ENCODE data around the gene ZNF716. TPM values are rescaled to one million over a fixed set of nuclear protein-coding genes. Genes with fewer than 3 reads are reported as not detected.
"Not testable (repeated sequence)": the region's sequence is repeated elsewhere in the genome, so short reads cannot be mapped to it uniquely, and the experiment has no call there.

Gene ZNF716
- total RNA-seq (2014; rRNA removed; shearing (Covaris generic); ENCODE audit: low replicate concordance) = not detected in 2 replicates

DNA sequence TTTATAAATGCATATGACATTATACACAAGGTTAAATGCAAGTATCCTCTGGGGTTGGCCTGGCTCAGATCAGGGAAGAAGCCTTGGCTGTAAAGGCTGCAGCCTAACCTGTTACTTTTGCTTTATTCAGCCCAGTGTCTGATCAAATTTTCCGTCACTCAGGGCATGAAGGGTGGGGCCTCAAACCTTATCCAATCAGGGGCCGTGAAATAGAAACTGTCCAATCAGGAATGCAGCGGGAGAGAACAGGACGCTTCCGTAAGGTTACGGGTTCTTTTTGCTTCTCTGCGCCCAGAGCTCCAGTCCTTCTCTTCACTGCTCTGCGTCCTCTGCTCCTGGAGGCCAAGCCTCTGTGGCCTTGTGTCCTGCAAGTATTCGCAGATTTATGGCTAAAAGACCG lies at the start of gene ZNF716:
Gene ZNF716 (plus strand): TSS at position 274 of the 400 bp plus-strand sequence. CDS start 112 bp downstream, at position 386.
- H3K9me3 ChIP-seq (ENCODE audit: low read length) = peaks cover 6% of the 10 kb centered on the region; the same call in 1 of the 2 replicates
- no peak for DNase-seq
- no peak within 1 kb of the TSS for H3K4me3 ChIP-seq (ENCODE audit: low read length)
- H3K9me2 ChIP-seq (replicated peaks; ENCODE audit: insufficient read depth, low read length) = no peaks in the 10 kb centered on the region
- H3K27me3 ChIP-seq (ENCODE audit: low read length) = no peaks in the 10 kb centered on the region
- H3K4me2 ChIP-seq (ENCODE audit: low read depth, low read length, poor library complexity, severe bottlenecking) = no peak within 1 kb of the TSS
- H2AFZ ChIP-seq (ENCODE audit: low read length) = no peak within 1 kb of the TSS
- H3K36me3 ChIP-seq (ENCODE audit: insufficient read depth, low read length) = no peaks in the 10 kb centered on the region
- H3K27ac ChIP-seq (ENCODE audit: low read length) = no peak within 1 kb of the TSS
- no peaks in the 10 kb centered on the region for H3K4me1 ChIP-seq (ENCODE audit: low read length)
- H3K9ac ChIP-seq (ENCODE audit: low read length) = no peak within 1 kb of the TSS
- H3K79me2 ChIP-seq (ENCODE audit: low read length) = no peaks in the 10 kb centered on the region
- H4K20me1 ChIP-seq (ENCODE audit: insufficient read depth, low read depth, low read length) = no peaks in the 10 kb centered on the region

- DNase-seq = no peak
These were observed 49.3 kb upstream of the ZNF716 start for GRCh38 chr7:57400531-57401155.

GRCh38 chr7:57403051-57403450 lies 46.9 kb upstream of the ZNF716 start:
- H2AFZ ChIP-seq (ENCODE audit: low read length); H3K9me3 ChIP-seq (ENCODE audit: low read length); H3K9me2 ChIP-seq (replicated peaks; ENCODE audit: insufficient read depth, low read length); H3K4me1 ChIP-seq (ENCODE audit: low read length); H3K4me2 ChIP-seq (ENCODE audit: low read depth, low read length, poor library complexity, severe bottlenecking); H3K79me2 ChIP-seq (ENCODE audit: low read length); H3K4me3 ChIP-seq (ENCODE audit: low read length); H3K9ac ChIP-seq (ENCODE audit: low read length); H3K27me3 ChIP-seq (ENCODE audit: low read length); H4K20me1 ChIP-seq (ENCODE audit: insufficient read depth, low read depth, low read length); H3K36me3 ChIP-seq (ENCODE audit: insufficient read depth, low read length); DNase-seq; H3K27ac ChIP-seq (ENCODE audit: low read length): not testable (repeated sequence)

More at GRCh38 chr7:57400531-57401155, 49.3 kb upstream of the ZNF716 start:
- Histone ChIP-seq H3K4me2 (ENCODE audit: low read depth, low read length, poor library complexity, severe bottlenecking) (no peak overlapping the region), H3K36me3 (ENCODE audit: insufficient read depth, low read length) (no peaks in the 10 kb centered on the region), H3K27me3 (ENCODE audit: low read length) (no peaks in the 10 kb centered on the region), H3K27ac (ENCODE audit: low read length) (no peak overlapping the region), H3K9me3 (ENCODE audit: low read length) (no peaks in the 10 kb centered on the region; the same call in none of the 2 replicates), H3K4me3 (ENCODE audit: low read length) (no peak overlapping the region), H3K4me1 (ENCODE audit: low read length) (no peaks in the 10 kb centered on the region), H3K79me2 (ENCODE audit: low read length) (no peaks in the 10 kb centered on the region), H2AFZ (ENCODE audit: low read length) (no peak overlapping the region), H3K9me2 (replicated peaks; ENCODE audit: insufficient read depth, low read length) (no peaks in the 10 kb centered on the region), H3K9ac (ENCODE audit: low read length) (no peak overlapping the region), H4K20me1 (ENCODE audit: insufficient read depth, low read depth, low read length) (no peaks in the 10 kb centered on the region)

- no peaks in the 10 kb centered on the region; the same call in 1 of the 2 replicates for H3K9me3 ChIP-seq (ENCODE audit: low read length)
- no peaks in the 10 kb centered on the region for H3K79me2 ChIP-seq (ENCODE audit: low read length)
- no peaks in the 10 kb centered on the region for H3K9me2 ChIP-seq (replicated peaks; ENCODE audit: insufficient read depth, low read length)
- H3K36me3 ChIP-seq (ENCODE audit: insufficient read depth, low read length) = no peaks in the 10 kb centered on the region
- H3K4me3 ChIP-seq (ENCODE audit: low read length) = no peak overlapping the region
- no peak overlapping the region for H3K27ac ChIP-seq (ENCODE audit: low read length)
- no peak overlapping the region for H3K4me2 ChIP-seq (ENCODE audit: low read depth, low read length, poor library complexity, severe bottlenecking)
- DNase-seq = no peak
- no peaks in the 10 kb centered on the region for H4K20me1 ChIP-seq (ENCODE audit: insufficient read depth, low read depth, low read length)
- H3K9ac ChIP-seq (ENCODE audit: low read length) = no peak overlapping the region
- H2AFZ ChIP-seq (ENCODE audit: low read length) = no peak overlapping the region
- no peaks in the 10 kb centered on the region for H3K27me3 ChIP-seq (ENCODE audit: low read length)
- no peaks in the 10 kb centered on the region for H3K4me1 ChIP-seq (ENCODE audit: low read length)
These were observed 46.2 kb upstream of the ZNF716 start for GRCh38 chr7:57403601-57404342.

DNA sequence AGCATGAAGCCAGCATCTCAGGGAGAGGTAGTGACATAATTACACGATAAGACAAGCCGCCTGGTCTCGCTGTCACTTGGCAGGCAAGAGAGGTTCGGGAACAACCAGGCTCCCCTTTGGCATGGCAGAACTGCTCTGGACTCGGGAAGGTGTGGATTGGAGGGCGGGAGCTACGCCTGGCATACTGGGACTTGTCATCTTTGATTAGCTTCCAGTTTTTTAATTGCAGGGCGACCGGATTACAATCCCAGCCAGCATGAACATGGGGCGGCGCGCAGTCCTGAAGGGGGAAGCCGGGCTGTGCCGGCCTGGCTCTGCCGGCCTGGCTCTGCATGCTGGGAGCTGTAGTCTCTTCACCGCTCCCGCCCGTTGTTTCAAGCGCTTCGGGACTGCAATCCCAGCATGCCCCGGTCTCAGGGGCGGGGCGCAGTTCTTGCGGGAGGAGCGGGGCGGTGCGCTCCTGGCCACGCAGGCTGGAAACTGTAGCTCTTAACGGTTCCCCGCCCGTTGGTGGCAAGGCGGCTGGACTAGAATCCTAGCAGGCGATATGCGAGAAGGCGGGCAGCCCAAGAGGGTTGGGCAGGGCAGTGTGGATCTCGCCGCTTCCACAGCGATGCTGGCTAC lies 45.5 kb upstream of the ZNF716 start:
- no peaks in the 10 kb centered on the region for H3K9me2 ChIP-seq (replicated peaks; ENCODE audit: insufficient read depth, low read length)
- H2AFZ ChIP-seq (ENCODE audit: low read length) = no peak overlapping the region
- H3K4me2 ChIP-seq (ENCODE audit: low read depth, low read length, poor library complexity, severe bottlenecking) = no peak overlapping the region
- no peak overlapping the region for H3K4me3 ChIP-seq (ENCODE audit: low read length)
- no peaks in the 10 kb centered on the region for H3K36me3 ChIP-seq (ENCODE audit: insufficient read depth, low read length)
- H3K4me1 ChIP-seq (ENCODE audit: low read length) = no peaks in the 10 kb centered on the region
- DNase-seq = no peak
- H3K79me2 ChIP-seq (ENCODE audit: low read length) = no peaks in the 10 kb centered on the region
- H3K9ac ChIP-seq (ENCODE audit: low read length) = no peak overlapping the region
- no peaks in the 10 kb centered on the region for H3K27me3 ChIP-seq (ENCODE audit: low read length)
- no peaks in the 10 kb centered on the region; the same call in 1 of the 2 replicates for H3K9me3 ChIP-seq (ENCODE audit: low read length)
- H3K27ac ChIP-seq (ENCODE audit: low read length) = no peak overlapping the region
- no peaks in the 10 kb centered on the region for H4K20me1 ChIP-seq (ENCODE audit: insufficient read depth, low read depth, low read length)

DNA sequence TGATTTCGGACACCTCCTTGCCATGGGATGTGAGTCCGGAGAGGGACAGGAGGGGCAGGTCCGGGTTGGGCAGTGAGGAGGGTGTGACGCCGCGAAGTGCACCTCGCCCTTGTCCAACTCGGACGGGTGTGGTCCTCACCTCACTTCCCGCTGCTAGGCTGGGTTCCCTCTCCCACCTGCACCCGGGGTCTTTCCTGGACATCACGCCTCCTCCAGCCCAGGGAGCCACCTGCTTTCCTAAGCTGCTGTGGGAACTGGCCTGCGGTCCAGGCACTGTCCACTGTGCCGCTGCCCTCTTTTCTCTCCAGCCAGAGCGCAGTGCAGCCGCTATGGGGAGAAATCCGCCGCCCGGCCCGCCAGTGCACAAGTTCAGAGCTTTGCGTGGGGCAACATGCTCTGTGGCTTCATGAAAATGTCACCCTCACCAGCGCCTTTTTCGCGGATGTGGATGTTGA lies 45.0 kb upstream of the ZNF716 start:
- H3K9ac ChIP-seq (ENCODE audit: low read length) = no peak overlapping the region
- no peak overlapping the region for H3K4me2 ChIP-seq (ENCODE audit: low read depth, low read length, poor library complexity, severe bottlenecking)
- H4K20me1 ChIP-seq (ENCODE audit: insufficient read depth, low read depth, low read length) = no peaks in the 10 kb centered on the region

GRCh38 chr7:57407125-57407524 lies 42.9 kb upstream of the ZNF716 start:
- Histone ChIP-seq H3K79me2 (ENCODE audit: low read length) (no peaks in the 10 kb centered on the region), H3K27me3 (ENCODE audit: low read length) (no peaks in the 10 kb centered on the region), H3K9me3 (ENCODE audit: low read length) (no peaks in the 10 kb centered on the region; the same call in 1 of the 2 replicates), H3K4me1 (ENCODE audit: low read length) (no peaks in the 10 kb centered on the region), H3K9ac (ENCODE audit: low read length) (no peak overlapping the region), H4K20me1 (ENCODE audit: insufficient read depth, low read depth, low read length) (no peaks in the 10 kb centered on the region), H3K4me2 (ENCODE audit: low read depth, low read length, poor library complexity, severe bottlenecking) (no peak overlapping the region), H3K4me3 (ENCODE audit: low read length) (no peak overlapping the region), H3K27ac (ENCODE audit: low read length) (no peak overlapping the region), H2AFZ (ENCODE audit: low read length) (no peak overlapping the region), H3K36me3 (ENCODE audit: insufficient read depth, low read length) (no peaks in the 10 kb centered on the region), H3K9me2 (replicated peaks; ENCODE audit: insufficient read depth, low read length) (no peaks in the 10 kb centered on the region)
- DNase-seq = no peak

More for the DNA sequence above, 45.0 kb upstream of the ZNF716 start:
- Histone ChIP-seq H3K4me3 (ENCODE audit: low read length) (no peak overlapping the region), H3K4me1 (ENCODE audit: low read length) (no peaks in the 10 kb centered on the region), H2AFZ (ENCODE audit: low read length) (no peak overlapping the region), H3K9me2 (replicated peaks; ENCODE audit: insufficient read depth, low read length) (no peaks in the 10 kb centered on the region), H3K9me3 (ENCODE audit: low read length) (no peaks in the 10 kb centered on the region; the same call in 1 of the 2 replicates), H3K27me3 (ENCODE audit: low read length) (no peaks in the 10 kb centered on the region), H3K36me3 (ENCODE audit: insufficient read depth, low read length) (no peaks in the 10 kb centered on the region), H3K79me2 (ENCODE audit: low read length) (no peaks in the 10 kb centered on the region), H3K27ac (ENCODE audit: low read length) (no peak overlapping the region)
- DNase-seq = no peak

DNA sequence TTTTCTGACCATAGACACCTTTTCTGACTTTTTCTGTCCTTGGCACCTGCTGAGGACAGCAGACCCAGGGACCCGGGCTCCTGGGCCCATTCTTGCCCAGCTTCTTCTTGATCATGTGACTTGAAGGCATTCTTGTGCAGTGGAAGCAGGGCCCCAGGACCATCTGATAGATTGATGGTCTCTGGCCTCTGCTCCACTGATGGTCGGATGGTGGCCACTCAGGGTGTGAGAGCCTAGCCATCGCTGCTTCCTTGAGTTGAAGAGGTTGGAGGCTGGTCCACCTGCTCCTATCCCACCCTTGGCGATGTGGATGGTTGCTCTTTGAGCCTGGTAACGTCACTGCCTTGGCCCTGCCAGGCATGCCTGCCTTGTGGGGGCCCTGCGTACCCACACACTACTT lies 37.8 kb upstream of the ZNF716 start:
- H3K4me1 ChIP-seq (ENCODE audit: low read length) = no peaks in the 10 kb centered on the region
- no peak overlapping the region for H3K27ac ChIP-seq (ENCODE audit: low read length)
- H3K79me2 ChIP-seq (ENCODE audit: low read length) = no peaks in the 10 kb centered on the region
- H3K4me3 ChIP-seq (ENCODE audit: low read length) = no peak overlapping the region
- H2AFZ ChIP-seq (ENCODE audit: low read length) = no peak overlapping the region
- H3K9me3 ChIP-seq (ENCODE audit: low read length) = no peaks in the 10 kb centered on the region
- no peak overlapping the region for H3K4me2 ChIP-seq (ENCODE audit: low read depth, low read length, poor library complexity, severe bottlenecking)
- H3K27me3 ChIP-seq (ENCODE audit: low read length) = no peaks in the 10 kb centered on the region
- no peaks in the 10 kb centered on the region for H4K20me1 ChIP-seq (ENCODE audit: insufficient read depth, low read depth, low read length)
- H3K9ac ChIP-seq (ENCODE audit: low read length) = no peak overlapping the region
- H3K9me2 ChIP-seq (replicated peaks; ENCODE audit: insufficient read depth, low read length) = no peaks in the 10 kb centered on the region
- DNase-seq = no peak
- H3K36me3 ChIP-seq (ENCODE audit: insufficient read depth, low read length) = no peaks in the 10 kb centered on the region

Measured in Karpas-422 (cell line).